Hypothalamus (tissue), 51 donors: Measurements from ENCODE around the gene DLX6.
"Not testable (repeated sequence)": the region's sequence is repeated elsewhere in the genome, so short reads cannot be mapped to it uniquely, and the experiment has no call there.

ENCODE experiments used
- DNase-seq, 51 donors: peaks; one replicate each; lab custom pipeline; 2025; lab: John Stamatoyannopoulos, UW

The DLX6 gene

GRCh38 chr7:97021747-97022490, 16.6 kb downstream of the DLX6 start:
- no peak for DNase-seq

DNA sequence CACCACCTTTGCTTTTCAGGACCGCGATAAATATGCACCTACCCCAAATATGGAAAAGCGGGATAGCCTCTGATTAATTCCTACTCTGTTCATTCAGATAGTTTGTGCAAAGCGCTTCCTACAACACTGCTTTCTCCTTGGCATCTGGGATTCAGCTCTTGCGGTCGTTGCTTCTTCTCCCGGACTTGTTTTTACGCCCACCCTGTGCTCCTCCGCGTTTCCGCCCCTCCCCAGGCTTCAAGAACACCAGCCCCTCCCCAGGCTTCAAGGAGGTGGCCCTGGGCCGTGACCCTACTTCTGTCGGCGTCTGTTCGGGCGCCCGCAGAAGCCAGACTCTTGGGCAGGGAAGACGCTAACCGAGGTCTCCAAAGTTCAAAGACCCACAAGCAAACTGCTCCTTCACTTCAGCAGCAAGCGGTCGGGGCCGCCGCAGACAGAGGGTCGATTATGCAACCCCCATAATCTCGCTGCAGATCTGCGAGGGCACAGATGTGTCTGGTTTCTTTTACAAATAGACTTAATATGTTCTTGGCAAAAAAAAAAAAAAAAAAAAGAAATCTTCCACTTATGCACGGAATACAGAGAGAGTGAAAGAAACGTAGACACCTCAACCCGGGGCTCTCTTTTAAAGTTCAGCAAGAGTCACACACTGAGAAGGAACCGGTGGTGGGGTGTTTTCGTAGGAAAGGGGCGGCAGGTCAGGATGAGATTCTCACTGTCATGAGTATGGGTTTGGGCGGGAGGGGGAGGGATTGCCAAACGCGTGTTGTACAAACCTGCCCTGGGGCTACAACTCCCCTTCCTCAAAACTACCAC, 17.3 kb downstream of the DLX6 start:
- no peak for DNase-seq

DNA sequence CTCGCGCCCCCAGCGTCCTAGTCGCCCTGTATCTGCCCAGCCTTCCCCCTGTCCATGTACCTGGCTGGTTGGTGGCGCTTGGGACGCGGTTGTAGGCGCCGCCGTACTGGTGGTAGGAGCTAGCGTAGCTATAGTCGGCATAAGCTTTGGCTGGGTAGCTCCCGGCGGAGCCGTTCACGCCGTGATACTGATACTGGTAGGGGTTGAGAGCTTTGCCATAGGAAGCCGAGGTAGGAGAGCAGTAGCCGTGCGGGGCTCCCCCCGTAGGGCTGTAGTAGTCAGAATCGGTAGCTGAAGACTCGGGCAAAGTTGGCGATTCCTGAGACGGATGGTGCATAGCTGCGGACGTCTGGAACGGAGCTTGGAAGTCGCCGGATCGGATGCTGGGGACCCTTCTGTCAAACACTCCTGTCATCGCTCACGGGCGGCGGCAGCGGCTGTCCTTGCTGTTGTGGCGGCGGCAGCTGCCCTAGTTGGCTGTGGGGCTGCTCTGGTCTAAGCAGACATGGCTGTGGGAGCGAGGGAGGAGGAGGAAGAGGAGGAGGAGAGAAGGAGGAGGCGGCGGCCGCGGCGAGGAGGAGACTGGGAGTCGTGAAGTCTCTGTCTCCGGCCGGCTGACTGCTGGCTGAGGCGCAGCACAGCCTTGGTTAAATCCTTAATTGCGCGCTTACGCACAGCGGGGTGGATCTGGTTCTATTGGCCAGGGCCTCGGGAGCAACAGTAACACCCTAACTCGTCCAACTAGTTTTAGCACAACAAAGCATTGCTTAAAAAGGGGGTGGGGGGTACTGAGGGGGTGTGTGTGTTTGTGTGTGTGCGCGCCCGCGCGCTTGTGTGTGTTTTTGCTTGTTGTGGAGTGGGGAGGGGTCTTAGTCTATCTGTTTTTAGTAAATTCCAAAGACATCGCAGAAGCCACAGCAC, 19.1 kb downstream of the DLX6 start, which contains the start of gene DLX5:
TSS of gene DLX5 (minus strand) at position 623 of the 921 bp plus-strand sequence. CDS start at position 415, 208 bp downstream.
- DNase-seq = peak in 9 of 51 donors; percentile 23 to 68 (median 39)

GRCh38 chr7:97025130-97025499, 19.8 kb downstream of the DLX6 start:
- DNase-seq = no peak

GRCh38 chr7:97025983-97026714, 20.8 kb downstream of the DLX6 start:
- peak in 8 of 51 donors; percentile 11 to 44 (median 22) for DNase-seq

DNA sequence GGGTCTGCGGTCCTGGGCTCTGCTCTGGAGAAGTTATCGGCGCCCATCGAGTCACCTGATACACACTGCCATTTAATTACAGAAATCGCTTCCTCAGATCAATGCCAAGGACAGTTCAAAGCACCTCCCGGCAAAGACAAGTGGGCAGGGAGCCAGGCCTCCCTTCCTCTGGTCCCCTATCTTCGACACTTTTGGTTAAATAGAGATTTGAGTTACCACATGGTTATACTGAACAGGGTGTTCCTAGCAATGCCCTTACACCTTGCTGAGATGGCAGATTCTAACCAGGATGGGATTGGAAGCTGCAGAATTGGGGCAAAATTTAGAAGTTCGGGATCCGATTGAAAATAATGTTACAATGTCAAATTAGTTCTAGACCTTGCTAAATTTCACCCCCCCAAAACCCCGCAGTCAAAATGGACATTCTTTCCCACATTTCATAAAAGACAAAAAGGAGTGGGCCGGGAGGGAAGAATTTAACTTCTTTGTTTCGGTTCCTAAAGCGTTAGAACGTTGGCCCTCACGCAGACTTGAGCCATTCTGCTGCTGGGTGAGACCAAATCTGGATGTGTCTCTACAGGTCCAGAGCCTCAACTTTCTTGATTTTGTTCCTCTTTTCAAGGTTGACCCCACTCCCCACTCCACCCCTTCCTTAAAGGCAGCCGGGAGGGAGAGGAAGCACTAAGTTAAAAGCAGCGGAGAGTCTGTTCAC, 21.5 kb downstream of the DLX6 start:
- DNase-seq = no peak

- DNase-seq = peak in 45 of 51 donors; percentile 9 to 87 (median 59)
These were observed 22.3 kb downstream of the DLX6 start for GRCh38 chr7:97027427-97028234.

GRCh38 chr7:97034213-97034852, 29.0 kb downstream of the DLX6 start:
- not testable (repeated sequence) for DNase-seq

DNA sequence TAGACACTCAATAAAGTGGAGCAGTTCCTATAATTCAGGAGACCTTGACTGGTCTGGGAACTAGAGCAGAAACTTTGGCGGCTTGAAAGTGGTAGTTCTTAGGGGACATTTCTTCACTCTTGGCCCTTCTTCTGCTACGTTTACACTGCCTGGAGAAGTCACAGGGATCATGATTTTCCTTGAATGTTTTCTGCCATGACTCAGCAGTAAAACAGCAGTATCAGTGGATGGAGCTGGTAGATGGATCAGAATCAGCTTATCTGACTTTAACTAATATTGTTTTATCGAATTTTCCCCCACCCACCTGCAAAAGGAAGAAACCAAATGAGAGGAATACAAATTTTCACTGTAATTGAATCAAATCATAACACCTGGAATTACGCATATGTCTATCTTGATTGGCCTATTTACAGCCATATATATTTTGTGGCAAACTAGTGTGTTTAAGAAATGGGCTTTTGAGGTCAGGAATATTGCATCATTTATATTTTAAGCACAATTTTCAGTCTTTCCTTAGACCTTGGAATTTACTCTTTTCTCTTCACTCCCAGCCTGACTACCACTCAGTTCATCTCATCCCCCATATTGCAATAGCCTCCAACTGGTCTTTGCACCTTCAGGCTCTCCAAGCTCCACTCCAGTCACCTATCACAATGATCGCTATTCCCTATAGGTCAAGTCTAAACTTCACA, 34.2 kb downstream of the DLX6 start:
- DNase-seq = no peak

DNA sequence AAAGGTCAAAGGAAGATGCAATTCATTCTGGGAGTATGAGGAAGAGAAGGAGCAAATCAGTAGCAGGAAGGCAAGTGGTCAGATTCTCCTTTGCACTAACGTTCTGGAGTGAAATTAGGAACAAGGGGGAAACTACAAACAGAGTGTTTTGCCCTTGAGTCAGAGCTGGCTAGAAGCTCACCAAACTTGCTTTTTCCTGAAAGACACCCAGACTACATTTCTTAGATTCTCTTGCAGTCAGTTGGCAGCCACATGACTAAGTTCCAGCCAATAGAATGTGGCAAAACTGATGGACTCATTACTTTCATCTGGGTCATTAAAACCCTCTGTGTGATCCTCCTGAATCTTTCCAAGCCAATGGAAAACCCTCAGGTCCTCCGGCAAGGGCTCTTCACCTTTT, 37.9 kb downstream of the DLX6 start:
- no peak for DNase-seq
